ENCODE measurements around the gene TOMM40L.

GRCh38 chr1:161260376-161261260, 34.8 kb downstream of the TOMM40L start:
- TF ChIP-seq POLR2A (IDR thresholded peaks at IDR 0.05; ENCODE audit: low read length) (no peak), GATA1 (IDR thresholded peaks at IDR 0.05; ENCODE audit: low read depth, low read length) (no peak)

All from erythroblast (primary cell).